ENCODE results near the gene DYNC2I2. TPM values are rescaled to one million over a fixed set of nuclear protein-coding genes. Genes with fewer than 3 reads are reported as not detected.

DYNC2I2 gene
- total RNA-seq, 2 experiments from 2014 or later, result 32.4 to 32.8 TPM

DNA sequence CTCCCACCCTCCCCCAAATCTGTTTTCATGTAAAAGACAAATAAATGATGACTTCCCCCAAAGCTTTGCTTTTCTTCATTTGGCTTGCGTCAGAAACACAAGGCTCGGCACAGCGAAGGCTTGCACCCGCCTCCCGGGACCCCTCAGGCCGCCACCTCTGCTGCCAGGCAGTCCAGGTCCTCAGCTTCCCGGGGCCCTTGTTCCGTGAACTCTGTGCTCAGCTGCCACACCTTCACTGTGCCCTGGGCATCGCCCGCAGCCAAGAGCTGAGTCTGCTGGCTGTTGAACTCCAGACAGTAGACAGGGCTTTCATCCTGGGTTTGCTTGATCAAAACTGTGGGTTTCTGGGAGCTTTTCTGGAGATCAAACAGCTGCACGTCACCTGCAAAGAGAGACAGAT, 23.0 kb downstream of the DYNC2I2 start:
- intact Hi-C loops (cut with micrococcal nuclease), result no loop called here
- CTCF ChIA-PET, result no interaction called here
- Mint-ChIP-seq H3K4me3 (no peak overlapping the region), H3K27ac (no peak overlapping the region), H3K36me3 (ENCODE audit: low read depth) (peaks cover 12% of the 10 kb centered on the region), H3K9me3 (no peaks in the 10 kb centered on the region), H3K4me1 (ENCODE audit: low read depth) (no peaks in the 10 kb centered on the region), H3K27me3 (ENCODE audit: low read depth) (no peaks in the 10 kb centered on the region)
- DNase-seq, result no peak

DNA sequence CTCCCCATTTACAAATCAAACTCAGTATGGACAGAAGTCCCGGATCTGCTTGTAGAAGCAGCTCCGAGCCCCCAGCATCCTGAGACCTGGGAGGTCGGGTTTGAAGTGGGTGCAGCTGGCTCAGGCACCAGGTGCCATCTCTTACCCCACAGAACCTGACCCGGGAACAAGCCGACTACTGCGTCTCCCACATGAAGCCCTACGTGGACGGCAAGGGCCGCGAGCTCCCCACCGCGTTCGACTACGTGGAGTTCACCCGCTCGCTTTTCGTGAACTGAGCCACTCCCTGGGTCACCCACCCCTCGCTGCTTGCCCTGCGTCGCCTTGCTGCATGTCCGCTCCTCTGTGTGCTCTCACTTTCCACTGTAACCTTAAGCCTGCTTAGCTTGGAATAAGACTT, 23.6 kb downstream of the DYNC2I2 start:
- CTCF ChIA-PET, result no interaction called here
- no peaks in the 10 kb centered on the region for H3K9me3 Mint-ChIP-seq
- H3K36me3 Mint-ChIP-seq (ENCODE audit: low read depth), result peaks cover 12% of the 10 kb centered on the region
- peak overlapping the region; percentile 44 for H3K27ac Mint-ChIP-seq
- H3K4me3 Mint-ChIP-seq, result no peak overlapping the region
- intact Hi-C loops (cut with micrococcal nuclease), result no loop called here
- H3K4me1 Mint-ChIP-seq (ENCODE audit: low read depth), result no peaks in the 10 kb centered on the region
- no peak for DNase-seq
- H3K27me3 Mint-ChIP-seq (ENCODE audit: low read depth), result no peaks in the 10 kb centered on the region

DNA sequence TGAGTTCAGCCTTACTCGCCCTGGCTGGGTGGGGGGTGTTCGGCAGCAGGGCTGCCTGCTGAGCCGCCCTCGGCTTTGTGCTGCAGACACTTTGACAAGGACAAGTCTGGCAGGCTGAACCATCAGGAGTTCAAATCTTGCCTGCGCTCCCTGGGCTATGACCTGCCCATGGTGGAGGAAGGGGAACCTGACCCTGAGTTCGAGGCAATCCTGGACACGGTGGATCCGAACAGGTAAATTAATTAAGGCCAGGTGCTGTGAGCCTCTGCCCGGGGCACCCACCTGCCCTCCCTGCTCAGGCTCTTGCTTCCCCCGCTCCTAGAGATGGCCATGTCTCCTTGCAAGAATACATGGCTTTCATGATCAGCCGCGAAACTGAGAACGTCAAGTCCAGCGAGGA, 24.2 kb downstream of the DYNC2I2 start:
- no peak overlapping the region for H3K27ac Mint-ChIP-seq
- H3K4me1 Mint-ChIP-seq (ENCODE audit: low read depth), result no peaks in the 10 kb centered on the region
- no peaks in the 10 kb centered on the region for H3K9me3 Mint-ChIP-seq
- CTCF ChIA-PET, result no interaction called here
- no peak overlapping the region for H3K4me3 Mint-ChIP-seq
- DNase-seq, result no peak
- intact Hi-C loops (cut with micrococcal nuclease), result no loop called here
- H3K36me3 Mint-ChIP-seq (ENCODE audit: low read depth), result peaks cover 12% of the 10 kb centered on the region
- H3K27me3 Mint-ChIP-seq (ENCODE audit: low read depth), result no peaks in the 10 kb centered on the region

DNA sequence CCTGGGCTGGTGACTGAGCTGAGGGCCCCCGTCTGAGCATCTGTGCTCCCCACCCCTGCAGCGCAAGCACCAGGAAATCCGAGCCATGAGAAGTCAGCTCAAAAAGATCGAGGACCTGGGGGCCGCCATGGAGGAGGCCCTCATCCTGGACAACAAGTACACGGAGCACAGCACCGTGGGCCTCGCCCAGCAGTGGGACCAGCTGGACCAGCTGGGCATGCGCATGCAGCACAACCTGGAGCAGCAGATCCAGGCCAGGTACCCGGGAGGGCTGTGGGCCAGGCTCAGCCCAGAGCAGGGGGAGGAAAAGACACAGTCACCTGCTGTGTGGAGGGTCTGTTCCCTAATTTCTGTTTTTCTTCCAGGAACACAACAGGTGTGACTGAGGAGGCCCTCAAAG, 24.6 kb downstream of the DYNC2I2 start:
- no peak overlapping the region for H3K4me3 Mint-ChIP-seq
- H3K27ac Mint-ChIP-seq, result no peak overlapping the region
- H3K4me1 Mint-ChIP-seq (ENCODE audit: low read depth), result no peaks in the 10 kb centered on the region
- H3K36me3 Mint-ChIP-seq (ENCODE audit: low read depth), result peaks cover 12% of the 10 kb centered on the region
- intact Hi-C loops (cut with micrococcal nuclease), result no loop called here
- DNase-seq, result no peak
- CTCF ChIA-PET, result interaction anchor here (0.6 kb wide), 1 partner anchor 191 kb away, joined by 3 read pairs; no protein-coding TSS in a partner anchor
- no peaks in the 10 kb centered on the region for H3K9me3 Mint-ChIP-seq
- H3K27me3 Mint-ChIP-seq (ENCODE audit: low read depth), result no peaks in the 10 kb centered on the region

DNA sequence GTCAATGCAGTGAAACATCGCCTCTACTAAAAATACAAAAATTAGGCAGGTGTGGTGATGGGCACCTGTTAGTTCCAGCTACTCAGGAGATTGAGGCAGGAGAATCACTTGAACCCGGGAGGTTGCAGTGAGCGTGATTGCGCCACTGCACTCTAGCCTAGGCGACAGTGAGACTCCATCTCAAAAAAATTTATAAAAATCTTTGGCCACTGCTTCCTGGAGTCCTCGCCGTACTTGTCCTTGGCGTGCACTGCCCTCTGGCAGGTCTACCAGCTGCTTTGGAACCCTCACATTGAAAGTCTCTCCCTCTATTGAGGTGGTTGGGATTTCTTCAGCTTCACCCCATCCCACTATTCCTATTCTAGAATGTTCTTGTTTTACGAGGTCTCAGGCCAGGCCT, 25.0 kb downstream of the DYNC2I2 start:
- DNase-seq, result no peak
- CTCF ChIA-PET, result interaction anchor here (0.6 kb wide), 1 partner anchor 190 kb away, joined by 3 read pairs; no protein-coding TSS in a partner anchor
- Mint-ChIP-seq H3K4me1 (ENCODE audit: low read depth) (no peaks in the 10 kb centered on the region), H3K36me3 (ENCODE audit: low read depth) (peaks cover 12% of the 10 kb centered on the region), H3K27ac (no peak overlapping the region), H3K9me3 (no peaks in the 10 kb centered on the region), H3K4me3 (no peak overlapping the region), H3K27me3 (ENCODE audit: low read depth) (no peaks in the 10 kb centered on the region)
- intact Hi-C loops (cut with micrococcal nuclease), result no loop called here

DNA sequence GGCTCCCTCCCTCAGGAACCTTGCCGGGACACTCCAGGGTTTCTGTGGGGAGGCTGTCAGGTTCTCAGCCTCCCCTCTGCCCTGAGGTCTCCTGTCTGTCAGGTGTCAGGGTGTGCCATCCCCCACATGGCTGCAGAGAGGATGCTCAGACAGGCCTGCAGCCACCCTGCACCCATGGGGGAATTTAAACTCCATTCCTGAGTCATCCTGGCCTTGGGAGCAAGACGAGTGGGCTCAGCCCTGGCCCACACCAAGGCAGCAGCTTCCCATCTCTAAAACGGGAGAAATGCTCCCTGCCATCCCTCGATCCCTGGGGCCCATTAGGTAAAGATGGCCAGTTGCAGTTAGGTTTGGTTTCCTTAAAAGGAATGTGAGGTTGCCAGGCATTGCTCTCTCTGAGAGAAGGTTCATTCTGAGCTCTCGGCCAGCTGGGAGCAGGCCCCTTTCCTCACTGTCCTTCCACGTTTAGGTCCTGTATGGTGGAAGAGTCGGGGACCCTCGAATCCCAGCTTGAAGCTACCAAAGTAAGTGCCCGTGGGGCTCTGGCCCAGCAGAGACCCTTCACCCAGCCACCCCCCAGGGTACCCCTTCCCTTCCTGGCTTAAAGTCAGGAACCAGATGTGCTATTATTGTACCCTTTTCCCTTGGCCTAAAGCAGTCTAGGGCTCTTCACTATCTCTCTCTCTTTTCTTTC, 26.6 kb downstream of the DYNC2I2 start:
- Mint-ChIP-seq H3K4me3 (no peak overlapping the region), H3K4me1 (ENCODE audit: low read depth) (no peaks in the 10 kb centered on the region), H3K27ac (no peak overlapping the region), H3K36me3 (ENCODE audit: low read depth) (peaks cover 20% of the 10 kb centered on the region), H3K27me3 (ENCODE audit: low read depth) (no peaks in the 10 kb centered on the region), H3K9me3 (no peaks in the 10 kb centered on the region)
- intact Hi-C loops (cut with micrococcal nuclease), result no loop called here
- CTCF ChIA-PET, result no interaction called here
- DNase-seq, result no peak

DNA sequence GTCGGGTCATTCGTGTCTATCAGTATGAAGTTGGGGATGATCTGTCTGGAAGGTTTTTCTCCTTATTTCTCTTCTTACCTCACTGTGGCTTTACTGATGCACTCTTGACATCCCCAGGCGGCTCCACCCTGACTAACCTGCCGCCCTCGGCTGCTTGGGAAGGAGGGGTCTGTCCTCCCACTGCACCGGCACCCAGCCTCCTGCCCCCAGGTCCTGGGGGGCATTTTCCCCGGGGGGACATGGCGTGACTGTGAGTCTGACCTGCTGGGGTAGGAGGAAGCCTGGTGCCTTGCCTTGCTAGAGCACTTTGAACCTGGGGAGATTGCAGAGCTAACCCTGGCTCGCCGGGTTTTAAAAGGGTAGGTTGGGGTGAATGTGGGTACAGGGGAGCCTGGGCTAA, 27.5 kb downstream of the DYNC2I2 start:
- DNase-seq, result no peak
- Mint-ChIP-seq H3K4me3 (no peak overlapping the region), H3K36me3 (ENCODE audit: low read depth) (peaks cover 25% of the 10 kb centered on the region), H3K9me3 (no peaks in the 10 kb centered on the region), H3K27ac (no peak overlapping the region), H3K4me1 (ENCODE audit: low read depth) (no peaks in the 10 kb centered on the region), H3K27me3 (ENCODE audit: low read depth) (no peaks in the 10 kb centered on the region)
- CTCF ChIA-PET, result no interaction called here
- intact Hi-C loops (cut with micrococcal nuclease), result no loop called here

GRCh38 chr9:128628471-128629048, 28.1 kb downstream of the DYNC2I2 start:
- Mint-ChIP-seq H3K4me3 (no peak overlapping the region), H3K9me3 (no peaks in the 10 kb centered on the region), H3K36me3 (ENCODE audit: low read depth) (peaks cover 22% of the 10 kb centered on the region), H3K27me3 (ENCODE audit: low read depth) (no peaks in the 10 kb centered on the region), H3K4me1 (ENCODE audit: low read depth) (no peaks in the 10 kb centered on the region), H3K27ac (no peak overlapping the region)
- intact Hi-C loops (cut with micrococcal nuclease), result no loop called here
- CTCF ChIA-PET, result no interaction called here
- no peak for DNase-seq

DNA sequence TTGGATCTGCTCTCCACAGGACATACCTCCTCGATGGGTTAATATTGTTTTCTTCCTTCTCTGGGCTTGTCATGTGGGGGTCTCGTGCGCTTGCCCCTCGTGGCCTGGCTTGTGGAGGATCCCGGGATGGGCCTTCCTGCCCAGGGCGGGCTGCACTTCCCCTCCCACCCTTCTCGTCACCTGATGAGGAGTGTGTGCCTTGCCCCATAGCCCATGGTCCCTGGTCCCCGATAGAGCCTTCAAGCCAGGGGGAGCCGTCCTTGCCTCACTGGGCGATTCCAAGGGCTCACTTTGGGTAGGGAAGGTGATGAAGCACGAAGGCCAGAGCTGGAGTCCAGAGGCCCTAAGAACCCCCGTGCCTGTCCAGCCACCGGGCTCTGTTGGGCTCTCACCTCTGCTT, 28.7 kb downstream of the DYNC2I2 start:
- Mint-ChIP-seq H3K36me3 (ENCODE audit: low read depth) (peaks cover 22% of the 10 kb centered on the region), H3K27me3 (ENCODE audit: low read depth) (no peaks in the 10 kb centered on the region), H3K9me3 (no peaks in the 10 kb centered on the region), H3K27ac (no peak overlapping the region), H3K4me1 (ENCODE audit: low read depth) (no peaks in the 10 kb centered on the region), H3K4me3 (no peak overlapping the region)
- DNase-seq, result no peak
- CTCF ChIA-PET, result no interaction called here
- intact Hi-C loops (cut with micrococcal nuclease), result no loop called here

- DNase-seq, result no peak
- Mint-ChIP-seq H3K4me1 (ENCODE audit: low read depth) (no peaks in the 10 kb centered on the region), H3K27me3 (ENCODE audit: low read depth) (no peaks in the 10 kb centered on the region), H3K27ac (no peak overlapping the region), H3K9me3 (no peaks in the 10 kb centered on the region), H3K4me3 (no peak overlapping the region), H3K36me3 (ENCODE audit: low read depth) (peaks cover 19% of the 10 kb centered on the region)
- intact Hi-C loops (cut with micrococcal nuclease), result no loop called here
- CTCF ChIA-PET, result no interaction called here
These were observed 29.4 kb downstream of the DYNC2I2 start for GRCh38 chr9:128627127-128627715.

DNA sequence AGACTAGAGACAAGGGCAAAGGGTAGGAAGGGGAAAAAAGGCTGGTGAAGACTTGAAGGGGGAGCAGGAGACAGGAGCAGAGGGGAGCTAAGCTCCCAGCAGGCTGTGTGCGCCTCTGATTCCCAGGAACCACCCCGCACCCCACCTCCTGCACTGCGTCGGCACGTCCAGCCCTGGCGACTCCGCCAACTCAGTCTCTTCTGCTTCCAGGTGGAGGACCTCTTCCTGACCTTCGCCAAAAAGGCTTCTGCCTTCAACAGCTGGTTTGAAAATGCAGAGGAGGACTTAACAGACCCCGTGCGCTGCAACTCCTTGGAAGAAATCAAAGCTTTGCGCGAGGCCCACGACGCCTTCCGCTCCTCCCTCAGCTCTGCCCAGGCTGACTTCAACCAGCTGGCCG, 30.5 kb downstream of the DYNC2I2 start:
- Mint-ChIP-seq H3K4me1 (ENCODE audit: low read depth) (no peaks in the 10 kb centered on the region), H3K36me3 (ENCODE audit: low read depth) (peaks cover 18% of the 10 kb centered on the region), H3K9me3 (no peaks in the 10 kb centered on the region), H3K27me3 (ENCODE audit: low read depth) (no peaks in the 10 kb centered on the region), H3K4me3 (no peak overlapping the region), H3K27ac (no peak overlapping the region)
- no peak for DNase-seq
- intact Hi-C loops (cut with micrococcal nuclease), result no loop called here
- CTCF ChIA-PET, result no interaction called here

DNA sequence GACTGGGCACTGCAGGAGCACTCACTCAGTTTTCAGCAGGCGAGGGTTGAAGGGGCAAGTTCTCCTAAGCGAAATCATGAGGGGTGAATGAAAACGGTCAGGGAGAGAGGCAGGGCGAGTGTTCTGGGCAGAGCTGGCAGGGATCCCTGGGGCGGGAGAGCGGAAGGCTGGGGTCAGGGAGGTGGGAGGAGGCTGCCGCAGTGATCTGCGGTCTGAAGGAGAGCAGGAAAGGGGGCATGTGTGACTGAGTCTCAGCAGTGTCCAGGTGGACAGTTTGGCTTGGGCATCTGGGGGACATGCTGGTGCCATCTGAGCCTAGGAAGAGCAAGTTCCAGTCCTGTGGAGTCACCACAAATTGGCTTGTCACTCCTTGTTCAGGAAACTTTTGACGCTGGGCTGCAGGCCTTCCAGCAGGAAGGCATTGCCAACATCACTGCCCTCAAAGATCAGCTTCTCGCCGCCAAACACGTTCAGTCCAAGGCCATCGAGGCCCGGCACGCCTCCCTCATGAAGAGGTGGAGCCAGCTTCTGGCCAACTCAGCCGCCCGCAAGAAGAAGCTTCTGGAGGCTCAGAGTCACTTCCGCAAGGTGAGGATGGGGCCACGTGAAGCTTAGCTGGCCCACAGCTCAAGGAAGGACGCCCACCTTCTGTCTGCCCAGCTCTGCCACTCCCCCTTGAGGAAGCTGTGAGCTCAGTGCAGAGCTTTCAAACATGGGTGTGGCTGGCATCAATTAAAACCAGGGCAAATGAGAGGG, 31.1 kb downstream of the DYNC2I2 start:
- Mint-ChIP-seq H3K9me3 (no peaks in the 10 kb centered on the region), H3K27me3 (ENCODE audit: low read depth) (no peaks in the 10 kb centered on the region), H3K4me3 (no peak overlapping the region), H3K27ac (no peak overlapping the region), H3K36me3 (ENCODE audit: low read depth) (peaks cover 22% of the 10 kb centered on the region), H3K4me1 (ENCODE audit: low read depth) (no peaks in the 10 kb centered on the region)
- DNase-seq, result no peak
- intact Hi-C loops (cut with micrococcal nuclease), result no loop called here
- CTCF ChIA-PET, result interaction anchor here (0.9 kb wide), 1 partner anchor 253 kb away, joined by 3 read pairs; no protein-coding TSS in a partner anchor

Measured in activated naive CD4-positive, alpha-beta T cell treated with anti-CD3 and anti-CD28 coated beads for 36 hours (primary cell).